NCI-H2107 (cell line): ENCODE measurements around the gene HOXC4.

Experiments
- DNase-seq: peaks from one replicate; lab custom pipeline; 2025; lab: John Stamatoyannopoulos, UW

HOXC4 gene

DNA sequence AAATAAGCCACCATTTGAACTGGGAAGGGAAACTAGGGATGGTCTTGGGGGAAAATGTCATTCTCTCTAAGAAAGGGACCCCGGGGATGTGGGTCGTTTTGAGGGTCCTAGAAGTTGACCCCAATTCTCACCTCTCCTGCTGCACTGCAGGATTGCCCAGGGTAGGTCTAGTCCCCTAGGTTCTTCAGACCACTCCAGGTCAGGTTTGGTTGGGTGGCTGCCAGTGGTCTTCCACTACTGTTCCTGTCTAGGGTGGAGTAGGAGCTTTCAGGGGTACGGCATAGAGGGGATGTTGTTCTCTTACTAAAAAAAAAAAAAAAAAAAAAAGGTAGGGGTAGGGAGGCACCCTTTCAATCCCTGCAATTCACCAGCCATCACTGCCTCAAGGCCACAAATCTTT, 37.6 kb upstream of the HOXC4 start:
- no peak for DNase-seq

DNA sequence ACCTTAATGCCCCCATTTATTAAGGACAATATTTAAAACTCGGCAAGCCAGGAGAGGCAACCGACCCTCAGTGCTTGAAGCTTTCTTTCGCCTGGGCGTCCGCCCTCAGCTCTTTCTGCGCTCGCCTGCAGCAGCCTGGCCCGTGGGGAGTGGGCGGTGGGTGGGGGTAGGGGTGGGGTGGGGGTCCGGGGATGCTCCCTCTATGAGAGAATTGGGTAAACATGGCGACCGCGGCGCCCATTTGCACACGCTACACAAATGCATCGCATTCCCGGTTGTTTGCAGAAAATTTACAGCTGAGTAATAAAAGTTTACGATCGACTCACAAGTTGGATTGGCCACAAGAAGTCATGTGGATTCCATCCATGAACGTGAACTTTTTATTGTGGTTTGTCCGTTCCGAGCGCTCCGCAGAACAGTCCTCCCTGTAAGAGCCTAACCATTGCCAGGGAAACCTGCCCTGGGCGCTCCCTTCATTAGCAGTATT, 37.1 kb upstream of the HOXC4 start:
- DNase-seq, result no peak

DNA sequence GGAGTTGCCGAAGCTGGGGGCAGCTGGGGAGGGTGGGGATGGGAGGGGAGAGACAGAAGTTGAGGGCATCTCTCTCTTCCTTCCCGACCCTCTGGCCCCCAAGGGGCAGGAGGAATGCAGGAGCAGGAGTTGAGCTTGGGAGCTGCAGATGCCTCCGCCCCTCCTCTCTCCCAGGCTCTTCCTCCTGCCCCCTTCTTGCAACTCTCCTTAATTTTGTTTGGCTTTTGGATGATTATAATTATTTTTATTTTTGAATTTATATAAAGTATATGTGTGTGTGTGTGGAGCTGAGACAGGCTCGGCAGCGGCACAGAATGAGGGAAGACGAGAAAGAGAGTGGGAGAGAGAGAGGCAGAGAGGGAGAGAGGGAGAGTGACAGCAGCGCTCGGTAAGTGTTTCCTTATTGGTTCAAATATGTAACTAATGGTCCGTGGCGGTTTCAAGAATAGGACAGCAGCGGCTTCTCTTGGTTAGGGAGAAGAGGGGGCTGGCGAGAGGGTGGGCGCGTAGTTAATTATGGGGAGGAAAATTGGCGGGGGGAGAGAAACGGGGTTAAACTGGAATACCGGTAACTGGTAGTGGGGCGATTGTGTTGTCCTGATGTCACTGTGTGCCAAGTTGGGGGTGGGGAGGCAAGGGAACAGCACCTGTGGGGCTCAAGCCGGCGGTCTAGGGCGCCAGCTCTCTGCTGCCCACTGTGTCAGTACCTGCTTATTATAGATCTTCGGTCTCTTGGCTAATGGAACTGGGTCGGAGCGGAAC, 36.4 kb upstream of the HOXC4 start:
- no peak for DNase-seq

DNA sequence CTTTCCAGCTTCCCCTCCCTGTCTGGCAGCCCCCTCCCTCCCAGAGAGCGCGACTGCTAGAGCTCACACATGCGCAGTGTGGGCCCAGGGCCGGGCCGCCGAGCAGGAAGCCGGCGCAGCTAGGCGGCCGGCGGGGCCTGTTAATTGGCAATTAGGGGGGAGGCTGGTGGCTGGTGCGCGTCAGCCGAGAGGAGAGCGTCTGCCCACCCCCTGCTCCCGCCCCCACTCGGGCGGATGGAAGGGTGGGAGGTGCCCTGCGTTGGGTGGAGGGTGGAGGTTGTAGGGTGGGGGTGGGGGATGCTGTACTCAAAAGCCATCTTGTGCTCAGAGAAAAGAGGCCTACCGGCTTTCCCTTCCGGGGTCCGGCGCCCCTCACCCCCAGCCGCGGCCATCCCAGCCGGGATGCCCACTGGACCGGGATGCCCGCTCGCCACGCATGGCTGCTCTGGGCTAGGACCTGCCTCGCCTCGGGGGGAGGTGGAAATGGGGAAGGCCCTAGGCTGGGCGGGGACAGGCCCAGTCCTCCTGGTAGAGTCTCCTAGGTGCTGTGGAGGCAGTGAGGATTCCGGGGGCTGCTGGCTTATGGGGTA, 35.7 kb upstream of the HOXC4 start:
- DNase-seq, result peak; percentile 49

DNA sequence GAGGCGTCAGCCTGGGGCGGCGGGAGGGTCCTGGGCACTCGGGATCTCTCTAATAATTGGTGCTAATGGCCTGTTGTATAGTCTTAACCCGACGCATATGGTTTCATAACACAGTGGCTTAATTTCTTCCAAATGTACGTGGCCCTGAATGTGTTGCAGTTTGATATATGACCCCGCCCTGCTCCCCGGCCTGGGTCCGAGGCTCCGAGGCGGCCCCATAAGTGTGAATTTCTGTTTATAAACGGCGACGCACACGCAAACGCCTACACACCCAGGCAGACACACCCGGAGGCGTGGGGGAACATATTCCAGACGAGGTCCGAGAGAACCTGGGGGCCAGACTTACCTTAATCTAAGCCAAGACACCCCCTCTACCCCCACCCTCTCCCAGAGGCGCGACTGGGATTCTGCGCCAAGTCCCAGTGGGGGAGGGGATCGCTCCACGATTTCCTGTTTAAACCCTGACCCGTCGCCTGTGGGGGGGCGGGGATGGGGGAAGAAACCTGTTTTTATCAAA, 35.1 kb upstream of the HOXC4 start:
- DNase-seq, result no peak

DNA sequence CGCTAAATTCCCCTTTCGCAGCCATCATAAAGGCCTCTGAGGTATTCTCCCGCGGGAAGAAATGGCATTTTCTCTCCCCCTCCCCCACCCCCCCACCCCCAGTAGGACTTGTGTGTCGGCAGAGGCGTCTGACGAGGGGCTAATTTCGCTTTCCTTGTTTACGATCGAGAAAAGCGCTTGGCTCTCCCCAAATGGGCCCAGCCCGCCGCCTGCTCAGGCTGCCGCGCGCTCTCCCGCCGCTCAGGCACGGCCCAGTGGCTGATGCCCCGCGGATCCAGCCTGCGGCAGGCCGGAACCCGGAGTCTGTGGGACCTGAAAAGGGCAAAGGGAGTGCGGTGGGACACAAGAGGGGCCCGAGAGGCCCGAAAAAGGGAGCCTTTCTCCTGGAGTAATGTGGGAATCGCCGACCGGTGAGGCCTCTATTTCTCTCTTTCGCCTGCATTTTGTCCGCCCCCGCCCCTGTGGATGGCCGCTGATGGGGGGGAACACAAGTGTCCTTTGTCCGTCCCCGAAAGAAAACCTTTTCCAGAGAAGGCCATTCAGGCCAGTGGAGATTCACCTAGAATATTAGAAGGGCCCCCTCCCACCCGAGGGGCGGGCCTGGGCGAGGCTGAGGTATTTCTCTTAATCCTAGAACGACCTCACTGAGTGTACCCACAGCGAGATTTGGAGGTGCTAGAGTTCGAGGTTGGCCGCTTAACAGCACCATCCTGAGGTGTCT, 34.4 kb upstream of the HOXC4 start:
- no peak for DNase-seq

DNA sequence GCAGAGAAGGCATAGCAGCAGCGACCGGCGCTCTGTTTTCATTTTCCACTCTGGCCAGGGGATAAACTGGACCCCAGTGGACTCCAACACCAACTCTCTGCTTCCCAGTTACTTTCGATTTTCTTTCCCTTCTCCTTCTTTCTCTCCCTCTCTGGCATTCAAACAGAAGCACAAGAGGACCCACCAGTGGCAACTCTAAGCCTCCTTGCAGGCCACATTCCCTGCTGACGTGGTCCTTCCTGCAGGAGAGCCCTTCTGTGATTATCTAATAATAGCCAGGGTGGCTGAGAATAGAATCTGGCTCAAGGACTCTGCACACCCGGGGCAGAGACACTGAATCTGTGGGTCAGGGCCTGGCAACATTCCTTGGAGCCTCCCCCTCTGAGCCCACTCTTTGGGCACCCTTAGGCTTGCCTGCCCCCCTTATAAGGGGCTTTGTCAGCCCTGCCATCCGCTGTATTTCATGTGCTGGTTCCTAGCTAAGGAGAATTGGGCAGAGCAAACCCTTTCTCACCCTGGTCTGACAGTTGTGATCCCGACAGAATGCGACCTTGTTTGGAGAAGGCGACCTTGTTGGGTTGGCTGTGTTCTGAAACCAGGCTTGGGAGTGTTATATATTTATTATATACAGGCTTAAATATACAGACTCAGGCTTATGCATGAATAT, 33.6 kb upstream of the HOXC4 start:
- DNase-seq, result no peak

DNA sequence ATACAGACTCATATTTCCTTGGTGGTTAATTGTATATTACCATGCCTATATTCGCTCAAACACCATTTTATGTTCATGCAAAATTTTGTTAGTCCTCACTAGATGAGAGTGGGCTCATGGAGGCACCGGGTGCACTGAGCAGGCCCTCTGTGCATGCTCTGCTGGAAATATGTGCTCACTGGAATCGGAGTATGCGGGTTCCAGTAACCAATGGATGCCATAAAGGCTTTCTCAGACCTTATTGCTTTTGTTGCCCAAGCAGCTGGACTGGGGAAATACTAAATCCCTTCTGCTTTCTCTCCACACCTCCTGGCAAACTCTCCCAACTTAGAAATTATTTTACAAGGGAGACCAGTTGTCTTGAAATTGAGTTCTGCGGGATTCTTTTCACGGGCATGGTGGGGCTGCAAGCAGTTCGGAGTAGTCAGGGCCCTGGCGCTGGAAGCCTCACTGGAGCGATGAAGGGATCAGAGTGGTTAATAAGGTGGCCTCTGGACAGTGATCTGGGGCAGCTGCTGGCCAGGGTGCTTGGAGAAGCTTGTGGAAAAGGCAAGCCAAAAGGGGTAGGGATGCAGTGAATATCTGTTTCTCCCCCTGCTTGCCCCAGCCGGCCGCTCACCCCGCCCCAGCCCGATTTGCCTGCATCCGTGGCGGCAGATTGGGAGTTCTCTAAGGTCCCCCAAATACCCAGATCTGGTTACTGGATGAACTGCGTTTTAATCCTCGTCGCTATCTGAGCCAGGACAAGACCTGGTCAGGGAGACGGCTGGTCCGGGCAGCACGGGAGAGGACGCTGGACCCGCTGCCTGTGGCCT, 32.8 kb upstream of the HOXC4 start:
- no peak for DNase-seq

DNA sequence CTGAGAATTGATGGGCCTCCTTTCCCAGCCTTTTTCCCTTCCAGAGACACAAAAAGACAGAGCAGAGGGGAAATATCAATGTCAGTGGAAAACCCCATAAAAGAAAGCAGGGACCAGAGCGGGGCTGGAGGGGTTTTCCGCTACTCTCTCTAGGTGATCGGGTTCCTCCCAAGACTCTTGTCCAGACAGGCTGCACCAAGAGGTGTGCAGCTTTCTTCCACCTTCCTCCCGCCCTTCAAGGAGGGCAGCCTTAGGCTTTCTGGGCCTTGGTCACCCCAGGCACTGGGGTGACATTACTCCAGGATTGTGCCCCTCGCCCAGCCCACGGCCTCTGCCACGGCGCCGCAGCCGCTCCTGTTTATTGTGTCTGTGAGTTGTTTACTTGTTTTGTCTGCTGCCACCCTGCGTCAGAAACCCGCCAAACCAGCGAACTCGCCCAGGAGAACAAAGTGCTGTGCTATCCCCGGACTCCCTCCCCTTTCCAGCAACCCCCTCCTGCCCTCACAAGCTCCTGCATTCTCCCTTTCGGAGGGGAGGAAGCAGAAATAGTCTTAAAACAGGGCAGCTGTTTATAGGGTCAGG, 32.1 kb upstream of the HOXC4 start:
- DNase-seq, result no peak

DNA sequence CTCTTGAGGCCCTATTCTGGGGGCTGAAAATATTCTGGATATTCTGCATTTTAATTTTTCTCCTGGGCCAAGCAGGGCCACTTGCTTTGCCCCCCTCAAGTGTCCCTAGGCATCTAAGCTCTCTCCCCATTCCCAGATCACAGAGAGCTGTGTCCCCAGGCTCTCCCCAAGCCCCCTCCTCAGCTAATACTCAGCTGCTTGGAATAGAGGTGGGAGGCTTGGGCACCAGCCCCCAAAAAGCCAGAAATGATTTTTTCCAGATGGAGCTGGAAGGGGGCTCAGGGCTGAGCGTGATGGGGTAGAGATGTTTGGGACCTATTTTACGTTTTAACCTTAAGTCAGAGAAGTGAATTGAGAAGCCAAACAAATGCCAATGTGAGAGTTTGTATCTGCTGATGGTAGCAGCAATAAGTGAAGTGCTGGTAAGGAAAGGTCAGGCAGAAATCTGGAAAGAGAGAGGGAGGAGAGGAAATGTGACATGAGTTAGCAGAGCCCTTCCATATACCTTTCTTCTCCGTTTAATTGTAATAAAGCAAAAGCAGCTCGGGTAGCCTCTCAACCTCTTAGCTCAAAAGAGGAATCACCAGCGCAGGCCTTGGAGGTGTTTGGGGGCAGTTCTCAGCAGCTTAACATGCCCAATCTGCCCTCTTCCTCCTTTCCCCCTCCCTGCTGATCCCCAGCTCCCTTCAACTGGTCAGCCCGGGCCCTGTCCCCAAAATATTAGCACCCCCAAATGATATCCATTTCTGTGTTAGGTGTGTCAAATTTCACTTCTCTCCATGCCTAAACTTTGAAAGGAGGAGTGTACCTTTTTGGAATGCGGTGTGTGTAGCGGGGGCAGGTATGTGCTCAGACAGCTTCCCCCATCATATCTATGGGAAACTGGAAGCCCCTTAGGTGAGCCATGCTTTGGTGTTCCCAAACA, 30.4 kb upstream of the HOXC4 start:
- DNase-seq, result no peak

DNA sequence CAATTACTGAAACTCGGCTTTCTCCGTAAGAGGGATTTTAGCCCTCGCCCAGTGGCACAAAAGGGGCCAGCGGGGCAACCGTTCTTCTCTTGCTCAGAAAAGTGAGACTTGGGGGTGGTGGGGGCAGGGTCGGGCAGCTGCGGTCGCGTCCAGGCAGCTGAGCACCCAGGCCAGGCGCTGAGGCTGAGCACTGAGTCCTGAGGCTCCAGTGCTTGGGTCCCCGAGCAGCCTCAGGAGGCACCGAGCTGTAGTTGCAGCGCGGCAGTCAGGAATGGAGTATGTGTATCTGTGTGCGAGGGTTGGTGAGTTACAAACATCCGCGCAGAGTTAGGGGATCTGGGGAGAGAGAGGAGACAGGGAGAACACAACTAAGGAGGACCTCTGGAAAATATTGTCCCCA, 29.5 kb upstream of the HOXC4 start:
- DNase-seq, result no peak

DNA sequence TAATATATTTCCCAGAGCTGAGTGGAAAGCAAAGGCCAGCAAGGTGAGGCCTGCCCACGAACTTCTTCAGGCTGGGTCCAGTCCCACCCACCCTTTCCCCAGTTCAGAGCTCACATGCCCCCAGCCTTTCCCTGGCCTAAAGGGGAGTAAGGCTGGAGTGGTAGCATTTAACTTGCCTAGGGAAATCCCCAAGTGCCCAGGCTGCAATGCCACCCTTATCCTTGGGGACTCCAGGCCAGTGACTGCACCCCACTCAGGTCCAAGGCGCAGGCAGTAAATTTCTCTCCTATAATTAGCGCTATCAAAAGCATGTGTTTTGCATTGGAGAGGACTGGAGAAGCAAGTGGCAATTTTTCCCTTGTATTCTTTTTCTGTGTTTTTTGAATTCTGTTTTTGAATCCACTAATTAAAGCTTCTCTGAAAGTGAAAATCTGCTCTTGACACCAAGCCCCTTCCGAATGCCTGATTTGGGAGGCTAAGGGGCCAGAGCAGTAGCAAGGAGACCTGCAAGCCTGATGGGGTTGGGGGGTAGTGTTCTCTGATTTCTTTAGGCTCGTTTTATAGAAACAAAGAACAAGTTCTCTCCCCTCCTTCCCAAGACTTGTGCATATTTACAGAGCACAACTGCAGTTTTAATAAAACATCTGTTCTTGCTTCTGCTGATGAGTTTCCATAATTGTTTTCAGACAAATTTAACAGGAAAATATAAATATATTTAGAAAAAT, 28.9 kb upstream of the HOXC4 start:
- no peak for DNase-seq

DNA sequence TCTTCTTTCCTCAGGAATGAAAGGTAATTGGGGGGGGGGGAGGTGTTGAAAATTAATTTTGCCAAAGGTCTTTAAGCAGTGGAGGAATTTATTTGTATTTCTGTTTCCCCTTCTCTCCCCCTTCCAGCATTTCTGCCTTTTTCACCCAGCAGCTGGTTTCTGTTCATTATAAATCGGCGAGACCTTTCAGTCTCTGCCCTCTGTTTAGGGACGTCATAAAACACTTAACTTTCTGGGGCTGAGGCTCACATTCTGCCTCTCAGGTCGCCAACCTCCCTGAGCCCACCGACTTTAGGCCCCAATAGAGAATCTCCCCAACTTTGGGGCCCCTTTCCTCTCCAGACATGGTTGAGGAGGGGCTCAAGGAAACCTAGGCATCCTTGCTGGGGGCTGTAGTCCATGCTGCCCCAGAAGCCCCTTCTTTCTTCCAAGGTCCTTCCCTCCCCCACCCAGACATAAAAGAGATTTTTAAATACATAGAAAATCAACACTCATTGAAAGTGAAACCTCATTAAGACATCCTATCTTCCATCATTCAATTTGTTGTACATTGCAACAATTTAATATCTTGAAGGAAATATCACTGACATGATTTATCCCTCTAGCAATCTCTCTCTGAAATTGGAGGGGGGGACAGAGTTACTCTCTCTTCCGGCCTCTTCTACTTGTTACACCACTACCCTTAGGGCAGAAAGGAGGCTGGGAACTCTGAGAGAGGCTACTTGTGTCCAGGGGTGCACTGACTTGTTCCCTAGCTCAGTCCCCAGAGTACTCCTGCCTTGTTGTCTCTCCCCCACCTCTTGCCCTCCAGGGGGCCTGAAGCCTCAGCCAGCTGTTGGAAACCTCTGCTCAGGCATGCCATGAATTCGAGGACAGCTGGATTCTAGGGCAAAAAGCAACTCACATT, 27.9 kb upstream of the HOXC4 start:
- no peak for DNase-seq

DNA sequence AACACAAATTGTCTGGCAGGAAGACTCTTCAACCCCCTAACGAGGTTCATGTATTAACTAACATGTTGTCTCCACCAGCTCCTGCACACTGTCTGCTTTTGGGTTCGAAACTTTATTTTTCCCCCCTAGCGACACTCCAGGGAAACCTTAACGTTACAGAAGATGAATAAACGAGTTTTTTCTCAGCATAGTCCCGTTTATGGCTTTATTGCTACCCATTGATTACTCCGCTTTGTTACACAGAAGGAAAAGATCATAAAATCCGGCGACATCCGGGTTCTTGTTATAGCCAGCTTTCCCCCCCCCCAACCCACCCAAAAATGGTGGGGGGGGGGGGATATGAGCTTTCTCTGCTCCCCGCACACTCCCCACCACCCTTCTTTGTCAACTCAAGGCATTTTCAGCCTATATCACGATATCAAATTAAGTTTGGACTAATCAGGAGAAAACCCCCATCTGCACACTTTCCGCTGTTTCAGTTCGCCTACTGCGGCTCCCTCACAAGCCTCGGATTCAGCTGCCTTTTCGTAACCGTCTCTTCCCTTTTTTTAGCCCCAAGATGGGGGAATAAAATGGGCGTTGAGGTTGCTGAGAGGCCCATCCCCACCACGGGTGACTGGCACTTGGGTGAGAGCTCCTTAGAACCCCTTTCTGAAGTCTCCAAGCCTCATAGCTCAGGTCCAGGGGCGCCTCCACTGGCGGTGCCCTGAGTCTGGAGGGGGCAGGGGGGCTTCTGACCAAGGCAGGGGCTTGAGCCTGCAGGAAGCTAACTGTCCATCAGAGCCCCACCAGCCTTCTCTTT, 26.8 kb upstream of the HOXC4 start:
- DNase-seq, result no peak

DNA sequence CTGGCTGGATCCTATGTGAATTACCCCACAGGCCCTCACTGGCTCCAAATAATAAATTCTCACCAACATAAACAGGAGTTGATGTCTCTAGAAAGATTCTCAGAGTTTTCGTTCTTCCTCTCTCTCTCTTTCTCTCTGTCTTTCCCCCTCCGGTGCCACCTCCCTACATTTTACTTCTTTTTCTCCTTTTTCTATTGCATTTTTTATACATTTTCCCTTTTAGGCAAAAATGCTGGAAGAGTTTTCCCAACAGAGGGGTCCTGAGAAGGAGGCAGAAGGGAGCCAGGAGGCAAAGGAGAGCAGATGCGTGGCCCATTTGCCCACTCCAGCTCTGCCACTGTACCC, 26.2 kb upstream of the HOXC4 start:
- DNase-seq, result no peak

DNA sequence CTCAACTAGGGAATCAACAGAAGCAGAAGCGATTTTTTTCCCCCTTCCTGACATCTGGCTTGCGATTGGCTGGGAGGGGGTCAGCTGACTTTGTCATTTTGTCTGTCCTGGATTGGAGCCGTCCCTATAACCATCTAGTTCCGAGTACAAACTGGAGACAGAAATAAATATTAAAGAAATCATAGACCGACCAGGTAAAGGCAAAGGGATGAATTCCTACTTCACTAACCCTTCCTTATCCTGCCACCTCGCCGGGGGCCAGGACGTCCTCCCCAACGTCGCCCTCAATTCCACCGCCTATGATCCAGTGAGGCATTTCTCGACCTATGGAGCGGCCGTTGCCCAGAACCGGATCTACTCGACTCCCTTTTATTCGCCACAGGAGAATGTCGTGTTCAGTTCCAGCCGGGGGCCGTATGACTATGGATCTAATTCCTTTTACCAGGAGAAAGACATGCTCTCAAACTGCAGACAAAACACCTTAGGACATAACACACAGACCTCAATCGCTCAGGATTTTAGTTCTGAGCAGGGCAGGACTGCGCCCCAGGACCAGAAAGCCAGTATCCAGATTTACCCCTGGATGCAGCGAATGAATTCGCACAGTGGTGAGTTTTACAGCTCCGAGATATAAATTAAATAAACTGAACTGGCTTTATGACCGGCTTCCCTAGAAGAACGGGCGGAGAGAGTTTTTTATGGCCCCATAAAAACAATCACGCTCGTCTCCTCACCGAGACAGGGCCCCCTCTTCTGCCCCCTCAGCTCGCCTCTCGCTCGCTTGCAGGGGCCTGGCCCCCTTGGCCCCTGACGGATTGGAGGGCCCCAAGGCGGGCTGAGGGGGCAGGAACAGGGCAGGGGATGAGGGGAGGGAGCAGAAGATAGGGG, 25.1 kb upstream of the HOXC4 start, which contains the start of gene HOXC6:
HOXC6 (plus strand) TSS at position 127 of the 888 bp plus-strand sequence; CDS start at position 209, 82 bp downstream.
- DNase-seq, result no peak
